ENCODE data around the gene SURF4. TPM values are rescaled to one million over a fixed set of nuclear protein-coding genes. Genes with fewer than 3 reads are reported as not detected.

The SURF4 gene
- total and polyA plus RNA-seq, 8 donors, result 26.4 to 200 (median 132) TPM

DNA sequence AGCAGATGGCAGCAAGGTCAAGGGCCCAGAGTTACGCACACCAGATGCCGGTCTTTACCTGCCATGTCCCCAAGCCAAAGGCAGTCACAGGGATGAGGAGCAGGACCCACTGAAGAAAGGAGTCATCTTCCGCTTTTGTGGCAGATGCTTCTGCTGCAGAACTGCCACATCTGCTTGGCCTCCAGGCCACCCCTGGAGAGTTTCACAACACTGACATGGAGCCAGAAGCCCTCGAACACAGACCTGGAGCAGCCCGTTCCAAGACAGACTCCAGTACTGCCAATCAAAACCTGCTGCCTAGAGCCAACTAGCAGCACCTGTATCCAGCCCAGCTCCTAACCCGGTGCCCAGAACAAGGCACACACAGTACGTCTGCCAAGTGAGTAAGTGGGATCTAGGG, 21.1 kb downstream of the SURF4 start:
- H3K4me3 ChIP-seq, result peak overlapping the region in 1 of 4 donors; percentile 97
- no peaks in the 10 kb centered on the region for H3K27me3 ChIP-seq
- WGBS, 5 donors, result 80 to 94% (median 86%) methylated on average over 2 to 7 of the region's 7 CpGs
- DNase-seq, result no peak
- peaks cover 38 to 62% (median 55%) of the 10 kb centered on the region in 4 donors for H3K36me3 ChIP-seq
- intact Hi-C loops (cut with DNase I; ENCODE audit: low total_unique reads), result no loop called here
- TF ChIP-seq EP300 (IDR thresholded peaks at IDR 0.05) (no peak), POLR2A (IDR thresholded peaks at IDR 0.05) (no peak), POLR2AphosphoS5 (IDR thresholded peaks at IDR 0.05) (no peak)
- TF ChIP-seq, protein P1, sequence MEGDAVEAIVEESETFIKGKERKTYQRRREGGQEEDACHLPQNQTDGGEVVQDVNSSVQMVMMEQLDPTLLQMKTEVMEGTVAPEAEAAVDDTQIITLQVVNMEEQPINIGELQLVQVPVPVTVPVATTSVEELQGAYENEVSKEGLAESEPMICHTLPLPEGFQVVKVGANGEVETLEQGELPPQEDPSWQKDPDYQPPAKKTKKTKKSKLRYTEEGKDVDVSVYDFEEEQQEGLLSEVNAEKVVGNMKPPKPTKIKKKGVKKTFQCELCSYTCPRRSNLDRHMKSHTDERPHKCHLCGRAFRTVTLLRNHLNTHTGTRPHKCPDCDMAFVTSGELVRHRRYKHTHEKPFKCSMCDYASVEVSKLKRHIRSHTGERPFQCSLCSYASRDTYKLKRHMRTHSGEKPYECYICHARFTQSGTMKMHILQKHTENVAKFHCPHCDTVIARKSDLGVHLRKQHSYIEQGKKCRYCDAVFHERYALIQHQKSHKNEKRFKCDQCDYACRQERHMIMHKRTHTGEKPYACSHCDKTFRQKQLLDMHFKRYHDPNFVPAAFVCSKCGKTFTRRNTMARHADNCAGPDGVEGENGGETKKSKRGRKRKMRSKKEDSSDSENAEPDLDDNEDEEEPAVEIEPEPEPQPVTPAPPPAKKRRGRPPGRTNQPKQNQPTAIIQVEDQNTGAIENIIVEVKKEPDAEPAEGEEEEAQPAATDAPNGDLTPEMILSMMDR (IDR thresholded peaks at IDR 0.05), result no peak
- no peak overlapping the region for H3K27ac ChIP-seq
- H3K4me1 ChIP-seq, result peaks cover 28 to 64% (median 55%) of the 10 kb centered on the region in 4 donors
- H3K9me3 ChIP-seq, result no peaks in the 10 kb centered on the region

DNA sequence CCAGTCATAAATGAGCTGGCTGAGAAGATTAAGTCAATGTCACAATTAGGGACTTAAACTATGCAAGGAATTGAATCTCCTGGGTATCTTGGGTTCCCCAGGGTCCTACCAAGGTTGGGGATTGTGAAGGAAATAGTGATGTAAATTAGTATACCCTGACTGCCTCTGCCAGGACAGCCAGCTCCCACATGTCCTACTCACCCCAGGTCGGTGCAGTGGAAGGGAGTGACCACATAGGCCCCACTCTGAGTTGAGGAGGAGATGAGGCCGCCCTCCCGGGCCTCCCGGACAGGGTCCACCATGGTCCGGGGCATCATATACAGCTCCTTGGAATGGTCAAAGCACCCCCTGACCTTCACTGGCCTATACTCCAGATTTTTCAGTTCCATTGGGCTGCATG, 22.3 kb downstream of the SURF4 start:
- 71 to 87% (median 79%) methylated on average over 1 to 5 of the region's 5 CpGs for WGBS, 5 donors
- TF ChIP-seq POLR2AphosphoS5 (IDR thresholded peaks at IDR 0.05) (no peak), EP300 (IDR thresholded peaks at IDR 0.05) (no peak), POLR2A (IDR thresholded peaks at IDR 0.05) (no peak)
- TF ChIP-seq, protein P1 (IDR thresholded peaks at IDR 0.05), result no peak
- Histone ChIP-seq H3K27ac (no peak overlapping the region), H3K36me3 (peaks cover 42 to 59% (median 57%) of the 10 kb centered on the region in 4 donors), H3K4me1 (peaks cover 34 to 64% (median 56%) of the 10 kb centered on the region in 4 donors), H3K4me3 (no peak overlapping the region), H3K27me3 (no peaks in the 10 kb centered on the region), H3K9me3 (no peaks in the 10 kb centered on the region)
- no peak for DNase-seq
- intact Hi-C loops (cut with DNase I; ENCODE audit: low total_unique reads), result no loop called here

DNA sequence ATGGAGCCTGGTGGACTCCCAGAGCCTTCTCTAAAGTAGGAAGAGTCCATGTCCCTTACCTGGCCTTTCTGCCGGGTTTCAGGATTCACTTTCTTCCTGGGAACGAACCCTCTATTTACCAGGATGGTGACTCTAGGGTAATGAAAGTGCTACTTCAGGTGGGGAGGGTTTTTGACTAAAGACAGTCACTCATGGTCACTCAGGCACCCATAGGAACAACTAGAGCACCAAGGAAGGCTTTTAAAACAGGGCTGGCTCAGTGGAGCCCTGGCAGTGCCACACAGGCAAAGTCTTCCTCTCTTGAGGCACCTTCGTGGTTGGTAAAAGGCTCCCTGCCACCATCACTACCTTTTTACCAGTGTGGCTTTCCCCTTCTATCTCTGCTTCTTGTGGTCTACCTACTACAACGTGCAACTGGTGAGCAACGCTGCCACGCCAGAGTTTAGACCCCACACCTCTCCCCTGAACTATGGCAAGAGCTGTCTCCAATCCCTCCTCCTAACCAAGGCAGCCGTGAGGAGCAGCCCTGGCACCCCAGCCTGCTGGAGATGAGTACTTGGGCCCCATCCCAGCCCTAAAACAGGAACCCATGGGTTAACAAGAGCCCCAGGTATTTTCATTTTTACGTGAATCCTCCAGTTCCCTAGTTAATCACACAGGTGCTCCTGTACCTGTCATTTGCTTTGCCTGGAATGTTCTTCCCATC, 23.1 kb downstream of the SURF4 start:
- TF ChIP-seq POLR2AphosphoS5 (IDR thresholded peaks at IDR 0.05) (no peak), POLR2A (IDR thresholded peaks at IDR 0.05) (no peak), EP300 (IDR thresholded peaks at IDR 0.05) (no peak)
- TF ChIP-seq, protein P1 (IDR thresholded peaks at IDR 0.05), result no peak
- H3K27me3 ChIP-seq, result no peaks in the 10 kb centered on the region
- no peak overlapping the region for H3K27ac ChIP-seq
- peaks cover 42 to 59% (median 56%) of the 10 kb centered on the region in 4 donors for H3K36me3 ChIP-seq
- DNase-seq, result no peak
- WGBS, 5 donors, result 49 to 69% (median 66%) methylated on average over 8 of the region's 8 CpGs
- intact Hi-C loops (cut with DNase I; ENCODE audit: low total_unique reads), result no loop called here
- H3K9me3 ChIP-seq, result no peaks in the 10 kb centered on the region
- H3K4me3 ChIP-seq, result no peak overlapping the region
- H3K4me1 ChIP-seq, result peaks cover 33 to 57% (median 52%) of the 10 kb centered on the region in 4 donors

DNA sequence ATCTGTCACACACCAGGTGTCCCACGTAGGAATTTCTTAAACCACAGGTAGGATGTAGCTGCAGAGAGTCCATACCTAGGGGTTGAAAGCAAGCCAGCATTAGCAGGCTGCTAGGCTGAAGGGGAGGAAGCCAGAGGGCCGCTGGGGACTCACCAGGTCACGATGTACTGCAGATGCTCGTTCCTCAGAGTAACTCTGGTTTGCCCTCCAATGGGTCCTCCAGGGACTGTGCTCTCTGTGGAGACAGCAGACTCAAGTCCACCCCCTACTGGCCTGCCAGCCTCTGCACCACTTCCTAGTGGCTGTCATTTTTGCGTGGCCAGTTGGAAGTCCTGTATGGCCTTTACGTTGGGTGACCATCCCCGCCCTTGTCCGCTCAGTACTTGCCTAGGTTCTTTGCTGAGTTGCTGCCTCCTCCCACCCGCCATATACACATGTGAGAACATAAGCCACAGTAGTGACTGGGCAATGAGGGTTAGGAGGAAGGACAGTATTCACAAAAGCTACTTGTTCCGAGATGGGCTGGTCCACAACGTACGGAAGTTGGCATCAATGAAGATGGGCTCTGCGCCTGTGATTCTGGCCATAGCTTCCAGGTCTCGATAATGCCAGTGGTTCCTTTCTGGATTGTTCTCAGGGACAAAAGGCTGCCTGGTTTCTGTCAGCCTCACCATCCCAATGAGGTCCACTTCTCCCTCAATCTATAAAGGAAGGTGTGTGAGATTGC, 23.8 kb downstream of the SURF4 start:
- TF ChIP-seq, protein P1 (IDR thresholded peaks at IDR 0.05), result peak in 4 of 7 experiments; percentile 9 to 25 (median 12)
- TF ChIP-seq EP300 (IDR thresholded peaks at IDR 0.05), result no peak
- Histone ChIP-seq H3K27ac (no peak overlapping the region), H3K4me1 (peaks cover 28 to 53% (median 49%) of the 10 kb centered on the region in 4 donors), H3K36me3 (peaks cover 42 to 59% (median 56%) of the 10 kb centered on the region in 4 donors), H3K27me3 (no peaks in the 10 kb centered on the region), H3K4me3 (no peak overlapping the region), H3K9me3 (no peaks in the 10 kb centered on the region)
- DNase-seq, result no peak
- intact Hi-C loops (cut with DNase I; ENCODE audit: low total_unique reads), result no loop called here
- 67 to 86% (median 77%) methylated on average over 14 of the region's 14 CpGs for WGBS, 5 donors
